SK-N-SH (cell line): ENCODE measurements around the gene NEAT1. TPM values are rescaled to one million over a fixed set of nuclear protein-coding genes. Genes with fewer than 3 reads are reported as not detected.

Experiments
- CTCF ChIA-PET: fragments of 300-600, 350-600 bp; formaldehyde crosslinking; extraction: SDS; loops from one replicate; lab custom pipeline; 2021; lab: Yijun Ruan, JAX
- POLR2A ChIA-PET: fragments of 350-600 bp; sonication (Branson Sonifier 250); formaldehyde crosslinking; extraction: SDS; loops from one replicate; lab custom pipeline; 2020; ENCODE audit warnings: antibody characterized with exemption, inconsistent platforms; lab: Yijun Ruan, JAX
- DNase-seq: peaks from one replicate; pipeline ENCODE4 v3.0.0; 2012
- H2AFZ ChIP-seq: fragments of 200-600 bp; sonication (generic); 2 replicates; pipeline ENCODE4 v1.8.1; 2016; ENCODE audit warnings: antibody characterized with exemption, mild to moderate bottlenecking, low read depth
- H3F3A ChIP-seq: fragments of 200-600 bp; sonication (generic); replicated peaks from 2 replicates; pipeline ENCODE3; 2016; ENCODE audit warnings: antibody characterized with exemption, mild to moderate bottlenecking; ENCODE audit not compliant: insufficient read depth
- H3K27ac ChIP-seq, 2 experiments: fragments of 200-500 bp in 1 of 2; fragments of 200-600 bp in 1 of 2; sonication (Bioruptor generic) in 1 of 2; sonication (generic), shearing (Covaris generic) in 1 of 2; 2 replicates each; pipeline versions ENCODE4 v1.5.1 to v1.6.1; 2014 to 2016; ENCODE audit warnings: low read depth in 2 of 2, inconsistent platforms in 1 of 2, low read length in 1 of 2, mild to moderate bottlenecking in 1 of 2, mixed read lengths in 1 of 2
- H3K27me3 ChIP-seq: fragments of 200-600 bp; sonication (generic), shearing (Covaris generic); 2 replicates; pipeline ENCODE4 v1.6.1; 2016; ENCODE audit warnings: mixed run types; ENCODE audit not compliant: insufficient read depth
- H3K36me3 ChIP-seq, 2 experiments: fragments of 200-500 bp in 1 of 2; fragments of 200-600 bp in 1 of 2; sonication (Bioruptor generic) in 1 of 2; sonication (generic) in 1 of 2; replicated peaks in 1 of 2; 2 replicates each; pipeline versions ENCODE3 to v1.5.1; 2014 to 2016; ENCODE audit warnings: low read length in 1 of 2, mild to moderate bottlenecking in 1 of 2; ENCODE audit not compliant: insufficient read depth in 2 of 2, control insufficient read depth in 1 of 2
- H3K4me1 ChIP-seq, 2 experiments: fragments of 200-500 bp in 1 of 2; fragments of 200-600 bp in 1 of 2; sonication (Bioruptor generic) in 1 of 2; sonication (generic), shearing (Covaris generic) in 1 of 2; 2 replicates each; pipeline versions ENCODE4 v1.5.1 to v1.6.1; 2014 to 2016; ENCODE audit warnings: low read depth in 1 of 2, low read length in 1 of 2, mixed run types in 1 of 2; ENCODE audit not compliant: insufficient read depth in 2 of 2, control insufficient read depth in 1 of 2
- H3K4me2 ChIP-seq: fragments of 200-600 bp; sonication (generic), shearing (Covaris generic); 2 replicates; pipeline ENCODE4 v1.6.1; 2017; ENCODE audit warnings: mixed run types
- H3K4me3 ChIP-seq, 2 experiments: fragments of 200-500 bp in 1 of 2; fragments of 200-600 bp in 1 of 2; sonication (Bioruptor generic) in 1 of 2; sonication (generic), shearing (Covaris generic) in 1 of 2; 2 replicates each; pipeline versions ENCODE4 v1.5.1 to v1.8.1; 2014 to 2016; ENCODE audit warnings: low read depth in 2 of 2, inconsistent platforms in 1 of 2, low read length in 1 of 2, mild to moderate bottlenecking in 1 of 2, mixed read lengths in 1 of 2, moderate library complexity in 1 of 2
- H3K79me2 ChIP-seq: fragments of 200-600 bp; sonication (generic); 2 replicates; pipeline ENCODE4 v1.8.1; 2017; ENCODE audit warnings: mild to moderate bottlenecking; ENCODE audit not compliant: insufficient read depth
- H3K9ac ChIP-seq: fragments of 200-600 bp; sonication (generic); 2 replicates; pipeline ENCODE4 v1.6.1; 2017; ENCODE audit warnings: mixed run types
- H3K9me2 ChIP-seq: fragments of 200-600 bp; sonication (generic); 2 replicates; pipeline ENCODE4 v1.6.1; 2017; ENCODE audit warnings: mixed run types
- H3K9me3 ChIP-seq: fragments of 200-600 bp; sonication (generic); 2 replicates; pipeline ENCODE4 v1.6.1; 2017; ENCODE audit warnings: mixed run types, mild to moderate bottlenecking, moderate library complexity
- H4K20me1 ChIP-seq: fragments of 200-600 bp; sonication (generic); 2 replicates; pipeline ENCODE4 v1.6.1; 2017; ENCODE audit warnings: mild to moderate bottlenecking, mixed run types; ENCODE audit not compliant: insufficient read depth
- CHD2 ChIP-seq: fragments of 150-350 bp; IDR thresholded peaks from 2 replicates; pipeline ENCODE4 v1.6.1; 2018; ENCODE audit warnings: low read length; ENCODE audit not compliant: partially characterized antibody
- FOXJ3 ChIP-seq: sonication (generic); formaldehyde crosslinking; IDR thresholded peaks from 2 replicates; pipeline ENCODE4 v1.5.1; 2020; ENCODE audit warnings: mild to moderate bottlenecking, missing genetic modification reagents
- NFIC ChIP-seq: IDR thresholded peaks from 2 replicates; pipeline ENCODE4 v1.4.0; 2012; ENCODE audit warnings: borderline replicate concordance
- NRF1 ChIP-seq: IDR thresholded peaks from 2 replicates; pipeline ENCODE4 v1.6.1; 2012; ENCODE audit warnings: low read depth, mild to moderate bottlenecking, low read length
- RAD21 ChIP-seq: IDR thresholded peaks from 2 replicates; pipeline ENCODE4 v1.6.1; 2012; ENCODE audit warnings: mild to moderate bottlenecking, low read length
- RCOR1 ChIP-seq: fragments of 150-350 bp; IDR thresholded peaks from 2 replicates; pipeline ENCODE4 v1.6.1; 2017; ENCODE audit warnings: antibody characterized with exemption, low read length
- RFX5 ChIP-seq: IDR thresholded peaks from 2 replicates; pipeline ENCODE4 v1.6.1; 2012; ENCODE audit warnings: mild to moderate bottlenecking, improper control_type of control experiment, low read length
- SIN3A ChIP-seq: IDR thresholded peaks from 2 replicates; pipeline ENCODE4 v1.6.1; 2012; ENCODE audit warnings: low read depth, mild to moderate bottlenecking, low read length, moderate library complexity, borderline replicate concordance
- WGBS: methylation state at CpG from one replicate; pipeline ENCODE4 v1.1.6; 2017; ENCODE audit warnings: low lambda C conversion rate; 5-methylcytosine and 5-hydroxymethylcytosine counted together
- polyA plus RNA-seq, 3 experiments: library from polyadenylated mRNA; depleted of rRNA; stranded (reverse); fragments of >200 nt; gene quantifications; 2 replicates each; pipeline ENCODE4 v1.2.3, GENCODE V29; 2012
- TF ChIP-seq, protein P1 (sequence below): IDR thresholded peaks from 2 replicates; pipeline ENCODE4 v1.4.0; 2012; ENCODE audit warnings: low read depth, borderline replicate concordance

The NEAT1 gene
- polyA plus RNA-seq, 1 of the 3 experiments (the other 2 are of a cell fraction) = 435 TPM

DNA sequence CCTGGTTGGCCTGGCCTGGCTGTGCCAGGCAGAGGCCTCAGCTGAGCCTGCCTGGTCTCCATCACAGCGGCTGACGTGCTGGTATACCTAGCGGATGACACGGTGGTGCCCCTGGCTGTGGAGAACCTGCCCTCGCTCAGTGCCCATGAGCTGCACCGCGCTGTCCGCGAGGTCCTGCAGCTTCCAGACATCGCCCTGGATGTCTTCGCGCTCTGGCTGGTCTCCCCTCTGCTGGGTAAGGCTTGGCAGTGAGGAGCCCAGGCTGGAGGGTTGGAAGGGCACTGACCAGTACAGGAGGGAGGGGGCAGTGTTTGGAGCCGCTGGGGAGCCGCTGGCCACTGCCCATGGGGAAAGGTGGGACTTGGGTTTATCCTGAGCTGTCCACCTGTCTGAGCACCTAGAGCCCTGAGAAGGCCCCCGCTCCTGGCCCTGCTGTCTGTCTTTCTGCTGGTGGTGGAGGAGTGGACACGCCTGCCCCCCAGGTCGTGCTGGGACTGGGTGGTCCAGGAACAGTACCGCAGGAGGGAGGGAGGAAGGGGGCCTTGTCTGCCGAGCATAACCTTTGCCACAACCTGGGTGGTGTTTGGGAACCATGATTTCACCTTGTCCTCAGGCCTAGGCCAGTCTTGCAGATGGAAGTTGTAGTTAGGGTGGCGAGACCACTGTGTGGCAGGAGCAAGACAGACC lies 33.2 kb upstream of the NEAT1 start:
- Histone ChIP-seq H4K20me1 (0 out of 2 replicates have a peak, but pooled peaks cover 3% of the 10 kb centered on the region), H2AFZ (no peak overlapping the region), H3K4me2 (peak overlapping the region; percentile 88), H3K9me3 (no peaks in the 10 kb centered on the region), H3K27ac (no peak overlapping the region; a peak in 1 of 4 replicates), H3K4me3 (no peak overlapping the region), H3K4me1 (peaks cover 33 to 34% of the 10 kb centered on the region in 2 experiments; a peak in 2 of 4 replicates), H3K9ac (peak overlapping the region; percentile 21; the same call in 1 of the 2 replicates), H3K36me3 (peaks cover 0 to 13% of the 10 kb centered on the region in 2 experiments), H3K79me2 (peaks cover 67% of the 10 kb centered on the region), H3F3A (peaks cover under 1% of the 10 kb centered on the region), H3K9me2 (no peaks in the 10 kb centered on the region), H3K27me3 (no peaks in the 10 kb centered on the region)
- TF ChIP-seq RFX5 = no peak
- no peak for DNase-seq
- WGBS = 100% methylated on average over 5 of the region's 20 CpGs
- POLR2A ChIA-PET = interaction anchor here (0.7 to 4.7 kb wide), 4 partner anchors 34 to 877 kb away, joined by 3 to 21 read pairs (median 4); partner anchors contain the start of gene NEAT1
- CTCF ChIA-PET = interaction anchor here (1.2 to 6.6 kb wide), 3 partner anchors 26 to 121 kb away, joined by 4 to 47 read pairs (median 4); no protein-coding TSS in a partner anchor

DNA sequence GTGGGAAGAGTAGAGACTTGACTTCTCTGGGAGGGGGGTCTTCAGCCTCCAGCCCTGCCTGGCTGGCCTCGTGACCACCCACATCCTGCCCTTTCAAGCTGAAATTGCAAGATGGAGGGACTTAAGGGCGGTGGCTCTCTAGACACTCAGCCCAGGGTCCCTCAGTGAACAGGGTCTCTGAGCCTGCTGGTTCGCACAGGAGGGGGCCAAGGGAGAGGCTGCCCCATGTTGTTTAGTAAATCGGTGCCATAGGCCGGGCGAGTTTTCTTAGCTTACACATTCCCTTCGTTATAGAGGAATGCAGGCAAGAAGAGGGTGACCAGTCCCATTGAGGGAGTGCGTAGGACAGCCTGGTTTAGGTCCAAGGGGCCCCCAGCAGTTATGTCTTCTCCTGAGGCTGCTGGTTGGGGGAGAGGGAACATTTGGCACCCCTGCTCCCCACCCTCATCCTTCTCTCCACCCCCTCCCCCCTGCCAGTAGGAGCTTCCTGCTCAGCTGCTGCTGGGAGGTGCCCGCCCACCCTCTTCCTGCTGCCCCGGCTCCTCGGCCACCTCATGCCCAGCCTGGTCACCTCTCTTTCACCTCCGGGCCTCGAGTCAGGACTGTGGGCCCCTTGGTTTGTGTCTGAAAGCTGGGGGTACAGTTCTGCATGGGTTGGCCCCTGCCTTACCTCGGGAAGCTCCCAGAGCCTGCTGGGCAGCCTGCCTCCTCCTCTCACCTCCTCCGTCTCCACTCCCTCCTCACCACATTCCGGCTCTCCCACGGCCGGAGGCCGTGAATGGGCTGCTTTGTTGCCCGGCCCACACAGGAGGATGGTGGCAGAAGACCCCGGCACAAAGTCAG lies 32.3 kb upstream of the NEAT1 start:
- 75% methylated on average over 16 of the region's 21 CpGs for WGBS
- Histone ChIP-seq H3K4me3 (no peak overlapping the region), H3F3A (no peaks in the 10 kb centered on the region), H3K9me2 (no peaks in the 10 kb centered on the region), H3K36me3 (peaks cover 0 to 14% of the 10 kb centered on the region in 2 experiments), H3K79me2 (peaks cover 67% of the 10 kb centered on the region), H3K9ac (peak overlapping the region; percentile 26; the same call in 1 of the 2 replicates), H3K27ac (peak overlapping the region in 1 of 2 experiments; percentile 22; a peak in 1 of 4 replicates), H3K27me3 (no peaks in the 10 kb centered on the region), H4K20me1 (0 out of 2 replicates have a peak, but pooled peaks cover 3% of the 10 kb centered on the region), H3K4me1 (peaks cover 31 to 33% of the 10 kb centered on the region in 2 experiments; a peak in 2 of 4 replicates), H3K4me2 (peak overlapping the region; percentile 88; the same call in 1 of the 2 replicates), H3K9me3 (no peaks in the 10 kb centered on the region), H2AFZ (no peak overlapping the region)
- CTCF ChIA-PET = interaction anchor here (1.2 to 6.6 kb wide), 4 partner anchors 14 to 120 kb away, joined by 3 to 47 read pairs (median 4); no protein-coding TSS in a partner anchor
- TF ChIP-seq RAD21 (no peak), NFIC (no peak), RCOR1 (no peak), SIN3A (no peak), FOXJ3 (CRISPR knock-in tag) (no peak), CHD2 (no peak), NRF1 (no peak)
- TF ChIP-seq, protein P1, sequence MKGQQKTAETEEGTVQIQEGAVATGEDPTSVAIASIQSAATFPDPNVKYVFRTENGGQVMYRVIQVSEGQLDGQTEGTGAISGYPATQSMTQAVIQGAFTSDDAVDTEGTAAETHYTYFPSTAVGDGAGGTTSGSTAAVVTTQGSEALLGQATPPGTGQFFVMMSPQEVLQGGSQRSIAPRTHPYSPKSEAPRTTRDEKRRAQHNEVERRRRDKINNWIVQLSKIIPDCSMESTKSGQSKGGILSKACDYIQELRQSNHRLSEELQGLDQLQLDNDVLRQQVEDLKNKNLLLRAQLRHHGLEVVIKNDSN = no peak
- no peak for DNase-seq
- POLR2A ChIA-PET = interaction anchor here (1.5 kb wide), 1 partner anchor 117 kb away, joined by 3 read pairs; no protein-coding TSS in a partner anchor
